ENCODE data around the gene B9D1. TPM values are rescaled to one million over a fixed set of nuclear protein-coding genes. Genes with fewer than 3 reads are reported as not detected.
A peak's percentile ranks its signal among the peaks of the same experiment; 100 is the strongest.

B9D1 gene
- total RNA-seq, 1 donor, result 21.0 TPM

- Histone ChIP-seq H4K20me1 (ENCODE audit: insufficient read depth, low read length) (peaks cover 38% of the 10 kb centered on the region), H3K79me2 (ENCODE audit: insufficient read depth, low read length) (peaks cover 36% of the 10 kb centered on the region), H3K4me3 (ENCODE audit: insufficient read depth, low read length) (no peak overlapping the region), H3K36me3 (ENCODE audit: insufficient read depth, low read length) (no peaks in the 10 kb centered on the region), H3K4me2 (ENCODE audit: insufficient read depth, low read length) (no peak overlapping the region), H3K27me3 (ENCODE audit: insufficient read depth, low read length) (no peaks in the 10 kb centered on the region), H3K27ac (ENCODE audit: low read depth, low read length) (no peak overlapping the region), H3K9me3 (ENCODE audit: low read depth, low read length) (no peaks in the 10 kb centered on the region), H3K4me1 (ENCODE audit: insufficient read depth, low read length) (no peaks in the 10 kb centered on the region), H2AFZ (ENCODE audit: low read length) (no peak overlapping the region)
- DNase-seq (ENCODE audit: insufficient read length, low spot score, missing footprints), result no peak
- no peak for TF ChIP-seq CTCF (IDR thresholded peaks at IDR 0.05; ENCODE audit: extremely low read depth, low read depth, low read length)
Measured at GRCh38 chr17:19296786-19297778, 65.4 kb downstream of the B9D1 start.

- Histone ChIP-seq H3K27ac (ENCODE audit: low read depth, low read length) (no peak overlapping the region), H4K20me1 (ENCODE audit: insufficient read depth, low read length) (peaks cover 39% of the 10 kb centered on the region), H3K4me3 (ENCODE audit: insufficient read depth, low read length) (no peak overlapping the region), H3K36me3 (ENCODE audit: insufficient read depth, low read length) (no peaks in the 10 kb centered on the region), H3K27me3 (ENCODE audit: insufficient read depth, low read length) (no peaks in the 10 kb centered on the region), H3K9me3 (ENCODE audit: low read depth, low read length) (no peaks in the 10 kb centered on the region), H3K4me2 (ENCODE audit: insufficient read depth, low read length) (no peak overlapping the region), H2AFZ (ENCODE audit: low read length) (no peak overlapping the region), H3K4me1 (ENCODE audit: insufficient read depth, low read length) (no peaks in the 10 kb centered on the region), H3K79me2 (ENCODE audit: insufficient read depth, low read length) (peaks cover 39% of the 10 kb centered on the region)
- no peak for TF ChIP-seq CTCF (IDR thresholded peaks at IDR 0.05; ENCODE audit: extremely low read depth, low read depth, low read length)
- DNase-seq (ENCODE audit: insufficient read length, low spot score, missing footprints), result peak; percentile 46
Measured at GRCh38 chr17:19295473-19296135, 66.9 kb downstream of the B9D1 start.

- Histone ChIP-seq H3K4me3 (ENCODE audit: insufficient read depth, low read length) (no peak overlapping the region), H3K4me1 (ENCODE audit: insufficient read depth, low read length) (no peaks in the 10 kb centered on the region), H3K27me3 (ENCODE audit: insufficient read depth, low read length) (no peaks in the 10 kb centered on the region), H3K79me2 (ENCODE audit: insufficient read depth, low read length) (peaks cover 42% of the 10 kb centered on the region), H3K27ac (ENCODE audit: low read depth, low read length) (no peak overlapping the region), H3K36me3 (ENCODE audit: insufficient read depth, low read length) (no peaks in the 10 kb centered on the region), H4K20me1 (ENCODE audit: insufficient read depth, low read length) (peaks cover 38% of the 10 kb centered on the region), H3K9me3 (ENCODE audit: low read depth, low read length) (no peaks in the 10 kb centered on the region), H2AFZ (ENCODE audit: low read length) (no peak overlapping the region), H3K4me2 (ENCODE audit: insufficient read depth, low read length) (no peak overlapping the region)
- DNase-seq (ENCODE audit: insufficient read length, low spot score, missing footprints), result no peak
- no peak for TF ChIP-seq CTCF (IDR thresholded peaks at IDR 0.05; ENCODE audit: extremely low read depth, low read depth, low read length)
Measured at GRCh38 chr17:19294443-19294842, 68.1 kb downstream of the B9D1 start.

Small RNA genes lying within 50 kb of the gene (small RNA-seq; reads per million reads assigned to genes)
- 3.3 reads per million, percentile 80 among the genes with 10 or more reads in this experiment for gene MIR1180

Other genes starting within 250 kb of the B9D1 start
- gene GRAPL, start 235.1 kb downstream of the B9D1 start, total RNA-seq, result not detected in 2 replicates
- gene EPN2, start 125.4 kb downstream of the B9D1 start, total RNA-seq, result 13.6 and 18.1 TPM in 2 replicates
- gene MAPK7, start 15.8 kb upstream of the B9D1 start, total RNA-seq, result 11.5 and 12.7 TPM in 2 replicates
- gene MFAP4, start 24.5 kb upstream of the B9D1 start, total RNA-seq, result 3.6 and 3.8 TPM in 2 replicates
- 0.29 and 0.36 TPM in 2 replicates for gene RNF112, start 48.5 kb upstream of the B9D1 start, total RNA-seq
- gene SLC47A1, start 171.1 kb upstream of the B9D1 start, total RNA-seq, result 0.88 and 1.1 TPM in 2 replicates